NCI-H524 treated with DMSO at 0.1 percent for 48 hours (cell line): ENCODE measurements around the gene CLEC16A.
"Not testable (repeated sequence)": the region's sequence is repeated elsewhere in the genome, so short reads cannot be mapped to it uniquely, and the experiment has no call there.

Experiments
- DNase-seq: peaks from one replicate; lab custom pipeline; 2025; lab: John Stamatoyannopoulos, UW

CLEC16A gene

GRCh38 chr16:11204513-11205047 lies 260.2 kb downstream of the CLEC16A start:
- DNase-seq = no peak

GRCh38 chr16:11205065-11205699 lies 260.8 kb downstream of the CLEC16A start:
- DNase-seq = no peak

- no peak for DNase-seq
These were observed 261.6 kb downstream of the CLEC16A start for GRCh38 chr16:11205754-11206581.

GRCh38 chr16:11207646-11208045 lies 263.3 kb downstream of the CLEC16A start:
- no peak for DNase-seq

- no peak for DNase-seq
These were observed 264.7 kb downstream of the CLEC16A start for GRCh38 chr16:11208916-11209665.

GRCh38 chr16:11210260-11210659 lies 265.9 kb downstream of the CLEC16A start:
- no peak for DNase-seq

GRCh38 chr16:11211061-11211976 lies 267.0 kb downstream of the CLEC16A start:
- DNase-seq = no peak

- no peak for DNase-seq
These were observed 267.8 kb downstream of the CLEC16A start for GRCh38 chr16:11211977-11212797.

- no peak for DNase-seq
These were observed 268.4 kb downstream of the CLEC16A start for GRCh38 chr16:11212798-11213196.

- DNase-seq = no peak
These were observed 269.0 kb downstream of the CLEC16A start for GRCh38 chr16:11213373-11213772.

- DNase-seq = no peak
These were observed 269.4 kb downstream of the CLEC16A start for GRCh38 chr16:11213799-11214198.

GRCh38 chr16:11215935-11216556 lies 271.7 kb downstream of the CLEC16A start:
- DNase-seq = no peak

- DNase-seq = no peak
These were observed 273.6 kb downstream of the CLEC16A start for GRCh38 chr16:11217651-11218603.

- no peak for DNase-seq
These were observed 274.2 kb downstream of the CLEC16A start for GRCh38 chr16:11218604-11218962.

GRCh38 chr16:11219178-11219577 lies 274.8 kb downstream of the CLEC16A start:
- DNase-seq = no peak

GRCh38 chr16:11220507-11220906 lies 276.1 kb downstream of the CLEC16A start:
- not testable (repeated sequence) for DNase-seq

- DNase-seq = no peak
These were observed 279.9 kb downstream of the CLEC16A start for GRCh38 chr16:11224096-11224893.
